Measurements from ENCODE around the gene PLCH1. TPM values are rescaled to one million over a fixed set of nuclear protein-coding genes. Genes with fewer than 3 reads are reported as not detected.

The PLCH1 gene
- total and polyA plus RNA-seq, 2 experiments from 2014 or later = 8.1 to 25.3 TPM

DNA sequence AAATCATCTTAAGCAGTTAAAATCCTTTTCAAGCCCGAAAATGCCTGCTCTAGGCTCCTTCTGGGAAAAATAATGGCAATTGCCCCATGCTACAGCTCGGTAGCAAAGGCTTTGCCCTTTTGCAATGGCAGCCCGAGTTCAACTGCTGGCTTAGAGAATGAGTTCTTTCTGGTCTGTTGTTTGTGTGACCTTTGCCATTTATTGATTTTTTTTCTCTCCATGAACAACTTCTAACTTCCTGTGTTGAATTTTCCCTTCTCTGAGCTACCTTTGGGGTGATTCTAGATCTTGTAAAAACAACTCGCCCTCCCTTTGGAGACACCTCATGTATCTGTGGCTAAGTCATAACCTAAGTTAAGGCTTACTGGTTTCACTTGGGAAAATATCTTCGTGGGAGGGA, 139.3 kb downstream of the PLCH1 start:
- Mint-ChIP-seq H3K36me3 (ENCODE audit: low read depth) (peaks cover 7% of the 10 kb centered on the region; the same call in 2 of the 3 replicates), H3K4me3 (no peak overlapping the region), H3K4me1 (peaks cover 32% of the 10 kb centered on the region), H3K27ac (no peak overlapping the region), H3K9me3 (no peaks in the 10 kb centered on the region; the same call in 2 of the 3 replicates), H3K27me3 (ENCODE audit: insufficient read depth, low read depth, poor library complexity) (no peaks in the 10 kb centered on the region)
- Histone ChIP-seq H3K4me1 (ENCODE audit: insufficient read depth) (peaks cover 27% of the 10 kb centered on the region), H2AFZ (no peak overlapping the region), H3K36me3 (ENCODE audit: insufficient read depth) (no peaks in the 10 kb centered on the region), H3K27me3 (ENCODE audit: insufficient read depth) (no peaks in the 10 kb centered on the region), H4K20me1 (replicated peaks; ENCODE audit: insufficient read depth) (no peaks in the 10 kb centered on the region), H3F3A (replicated peaks; ENCODE audit: low read depth) (no peaks in the 10 kb centered on the region), H3K4me3 (no peak overlapping the region), H3K27ac (ENCODE audit: low read depth) (no peak overlapping the region), H3K9me2 (ENCODE audit: insufficient read depth) (no peaks in the 10 kb centered on the region; the same call in 1 of the 2 replicates), H3K4me2 (no peak overlapping the region), H3K79me2 (replicated peaks; ENCODE audit: insufficient read depth) (peaks cover 14% of the 10 kb centered on the region; the same call in 1 of the 2 replicates)
- ATAC-seq (no peak), DNase-seq (ENCODE audit: low spot score) (no peak)
- no peak for TF ChIP-seq POLR2AphosphoS5 (IDR thresholded peaks at IDR 0.05; ENCODE audit: low read depth)
- TF ChIP-seq EZH2phosphoT487 (IDR thresholded peaks at IDR 0.05; ENCODE audit: unreplicated experiment) = no peak
- TF ChIP-seq, protein P1, sequence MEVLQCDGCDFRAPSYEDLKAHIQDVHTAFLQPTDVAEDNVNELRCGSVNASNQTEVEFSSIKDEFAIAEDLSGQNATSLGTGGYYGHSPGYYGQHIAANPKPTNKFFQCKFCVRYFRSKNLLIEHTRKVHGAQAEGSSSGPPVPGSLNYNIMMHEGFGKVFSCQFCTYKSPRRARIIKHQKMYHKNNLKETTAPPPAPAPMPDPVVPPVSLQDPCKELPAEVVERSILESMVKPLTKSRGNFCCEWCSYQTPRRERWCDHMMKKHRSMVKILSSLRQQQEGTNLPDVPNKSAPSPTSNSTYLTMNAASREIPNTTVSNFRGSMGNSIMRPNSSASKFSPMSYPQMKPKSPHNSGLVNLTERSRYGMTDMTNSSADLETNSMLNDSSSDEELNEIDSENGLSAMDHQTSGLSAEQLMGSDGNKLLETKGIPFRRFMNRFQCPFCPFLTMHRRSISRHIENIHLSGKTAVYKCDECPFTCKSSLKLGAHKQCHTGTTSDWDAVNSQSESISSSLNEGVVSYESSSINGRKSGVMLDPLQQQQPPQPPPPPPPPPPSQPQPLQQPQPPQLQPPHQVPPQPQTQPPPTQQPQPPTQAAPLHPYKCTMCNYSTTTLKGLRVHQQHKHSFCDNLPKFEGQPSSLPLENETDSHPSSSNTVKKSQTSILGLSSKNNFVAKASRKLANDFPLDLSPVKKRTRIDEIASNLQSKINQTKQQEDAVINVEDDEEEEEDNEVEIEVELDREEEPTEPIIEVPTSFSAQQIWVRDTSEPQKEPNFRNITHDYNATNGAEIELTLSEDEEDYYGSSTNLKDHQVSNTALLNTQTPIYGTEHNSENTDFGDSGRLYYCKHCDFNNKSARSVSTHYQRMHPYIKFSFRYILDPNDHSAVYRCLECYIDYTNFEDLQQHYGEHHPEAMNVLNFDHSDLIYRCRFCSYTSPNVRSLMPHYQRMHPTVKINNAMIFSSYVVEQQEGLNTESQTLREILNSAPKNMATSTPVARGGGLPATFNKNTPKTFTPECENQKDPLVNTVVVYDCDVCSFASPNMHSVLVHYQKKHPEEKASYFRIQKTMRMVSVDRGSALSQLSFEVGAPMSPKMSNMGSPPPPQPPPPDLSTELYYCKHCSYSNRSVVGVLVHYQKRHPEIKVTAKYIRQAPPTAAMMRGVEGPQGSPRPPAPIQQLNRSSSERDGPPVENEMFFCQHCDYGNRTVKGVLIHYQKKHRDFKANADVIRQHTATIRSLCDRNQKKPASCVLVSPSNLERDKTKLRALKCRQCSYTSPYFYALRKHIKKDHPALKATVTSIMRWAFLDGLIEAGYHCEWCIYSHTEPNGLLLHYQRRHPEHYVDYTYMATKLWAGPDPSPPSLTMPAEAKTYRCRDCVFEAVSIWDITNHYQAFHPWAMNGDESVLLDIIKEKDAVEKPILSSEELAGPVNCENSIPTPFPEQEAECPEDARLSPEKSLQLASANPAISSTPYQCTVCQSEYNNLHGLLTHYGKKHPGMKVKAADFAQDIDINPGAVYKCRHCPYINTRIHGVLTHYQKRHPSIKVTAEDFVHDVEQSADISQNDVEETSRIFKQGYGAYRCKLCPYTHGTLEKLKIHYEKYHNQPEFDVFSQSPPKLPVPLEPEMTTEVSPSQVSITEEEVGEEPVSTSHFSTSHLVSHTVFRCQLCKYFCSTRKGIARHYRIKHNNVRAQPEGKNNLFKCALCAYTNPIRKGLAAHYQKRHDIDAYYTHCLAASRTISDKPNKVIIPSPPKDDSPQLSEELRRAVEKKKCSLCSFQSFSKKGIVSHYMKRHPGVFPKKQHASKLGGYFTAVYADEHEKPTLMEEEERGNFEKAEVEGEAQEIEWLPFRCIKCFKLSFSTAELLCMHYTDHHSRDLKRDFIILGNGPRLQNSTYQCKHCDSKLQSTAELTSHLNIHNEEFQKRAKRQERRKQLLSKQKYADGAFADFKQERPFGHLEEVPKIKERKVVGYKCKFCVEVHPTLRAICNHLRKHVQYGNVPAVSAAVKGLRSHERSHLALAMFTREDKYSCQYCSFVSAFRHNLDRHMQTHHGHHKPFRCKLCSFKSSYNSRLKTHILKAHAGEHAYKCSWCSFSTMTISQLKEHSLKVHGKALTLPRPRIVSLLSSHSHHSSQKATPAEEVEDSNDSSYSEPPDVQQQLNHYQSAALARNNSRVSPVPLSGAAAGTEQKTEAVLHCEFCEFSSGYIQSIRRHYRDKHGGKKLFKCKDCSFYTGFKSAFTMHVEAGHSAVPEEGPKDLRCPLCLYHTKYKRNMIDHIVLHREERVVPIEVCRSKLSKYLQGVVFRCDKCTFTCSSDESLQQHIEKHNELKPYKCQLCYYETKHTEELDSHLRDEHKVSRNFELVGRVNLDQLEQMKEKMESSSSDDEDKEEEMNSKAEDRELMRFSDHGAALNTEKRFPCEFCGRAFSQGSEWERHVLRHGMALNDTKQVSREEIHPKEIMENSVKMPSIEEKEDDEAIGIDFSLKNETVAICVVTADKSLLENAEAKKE (CRISPR knock-in tag; IDR thresholded peaks at IDR 0.05) = no peak
- TF ChIP-seq, protein P2, sequence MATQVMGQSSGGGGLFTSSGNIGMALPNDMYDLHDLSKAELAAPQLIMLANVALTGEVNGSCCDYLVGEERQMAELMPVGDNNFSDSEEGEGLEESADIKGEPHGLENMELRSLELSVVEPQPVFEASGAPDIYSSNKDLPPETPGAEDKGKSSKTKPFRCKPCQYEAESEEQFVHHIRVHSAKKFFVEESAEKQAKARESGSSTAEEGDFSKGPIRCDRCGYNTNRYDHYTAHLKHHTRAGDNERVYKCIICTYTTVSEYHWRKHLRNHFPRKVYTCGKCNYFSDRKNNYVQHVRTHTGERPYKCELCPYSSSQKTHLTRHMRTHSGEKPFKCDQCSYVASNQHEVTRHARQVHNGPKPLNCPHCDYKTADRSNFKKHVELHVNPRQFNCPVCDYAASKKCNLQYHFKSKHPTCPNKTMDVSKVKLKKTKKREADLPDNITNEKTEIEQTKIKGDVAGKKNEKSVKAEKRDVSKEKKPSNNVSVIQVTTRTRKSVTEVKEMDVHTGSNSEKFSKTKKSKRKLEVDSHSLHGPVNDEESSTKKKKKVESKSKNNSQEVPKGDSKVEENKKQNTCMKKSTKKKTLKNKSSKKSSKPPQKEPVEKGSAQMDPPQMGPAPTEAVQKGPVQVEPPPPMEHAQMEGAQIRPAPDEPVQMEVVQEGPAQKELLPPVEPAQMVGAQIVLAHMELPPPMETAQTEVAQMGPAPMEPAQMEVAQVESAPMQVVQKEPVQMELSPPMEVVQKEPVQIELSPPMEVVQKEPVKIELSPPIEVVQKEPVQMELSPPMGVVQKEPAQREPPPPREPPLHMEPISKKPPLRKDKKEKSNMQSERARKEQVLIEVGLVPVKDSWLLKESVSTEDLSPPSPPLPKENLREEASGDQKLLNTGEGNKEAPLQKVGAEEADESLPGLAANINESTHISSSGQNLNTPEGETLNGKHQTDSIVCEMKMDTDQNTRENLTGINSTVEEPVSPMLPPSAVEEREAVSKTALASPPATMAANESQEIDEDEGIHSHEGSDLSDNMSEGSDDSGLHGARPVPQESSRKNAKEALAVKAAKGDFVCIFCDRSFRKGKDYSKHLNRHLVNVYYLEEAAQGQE (IDR thresholded peaks at IDR 0.05; ENCODE audit: unreplicated experiment) = no peak
- TF ChIP-seq, protein P3, sequence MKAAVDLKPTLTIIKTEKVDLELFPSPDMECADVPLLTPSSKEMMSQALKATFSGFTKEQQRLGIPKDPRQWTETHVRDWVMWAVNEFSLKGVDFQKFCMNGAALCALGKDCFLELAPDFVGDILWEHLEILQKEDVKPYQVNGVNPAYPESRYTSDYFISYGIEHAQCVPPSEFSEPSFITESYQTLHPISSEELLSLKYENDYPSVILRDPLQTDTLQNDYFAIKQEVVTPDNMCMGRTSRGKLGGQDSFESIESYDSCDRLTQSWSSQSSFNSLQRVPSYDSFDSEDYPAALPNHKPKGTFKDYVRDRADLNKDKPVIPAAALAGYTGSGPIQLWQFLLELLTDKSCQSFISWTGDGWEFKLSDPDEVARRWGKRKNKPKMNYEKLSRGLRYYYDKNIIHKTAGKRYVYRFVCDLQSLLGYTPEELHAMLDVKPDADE (IDR thresholded peaks at IDR 0.05) = no peak
- no peak for TF ChIP-seq CREB1 (CRISPR knock-in tag; IDR thresholded peaks at IDR 0.05; ENCODE audit: low read depth)
- TF ChIP-seq EZH2 (IDR thresholded peaks at IDR 0.05; ENCODE audit: low read depth, unreplicated experiment) = no peak
- no peak for TF ChIP-seq ZNF114 (CRISPR knock-in tag; IDR thresholded peaks at IDR 0.05)
